HAP-1 (cell line): ENCODE data around the gene STARD8.
"Not testable (repeated sequence)": the region's sequence is repeated elsewhere in the genome, so short reads cannot be mapped to it uniquely, and the experiment has no call there.

Source experiments
- DNase-seq, 2 experiments: peaks; one replicate each; pipeline ENCODE4 v3.0.0-alpha.2; 2016 to 2020; ENCODE audit warnings: low spot score in 2 of 2
- H3K27me3 ChIP-seq: fragments of 250-450 bp; sonication (Bioruptor Pico); 2 replicates; pipeline ENCODE4 v1.5.1; 2020; ENCODE audit warnings: low read depth, mild to moderate bottlenecking, moderate library complexity
- H3K36me3 ChIP-seq: fragments of 250-450 bp; sonication (Bioruptor Pico); replicated peaks from 2 replicates; pipeline ENCODE4 v1.5.1; 2020; ENCODE audit warnings: mild to moderate bottlenecking
- H3K4me1 ChIP-seq: fragments of 250-450 bp; sonication (Bioruptor Pico); 2 replicates; pipeline ENCODE4 v1.5.1; 2020; ENCODE audit warnings: mild to moderate bottlenecking
- H3K4me3 ChIP-seq: fragments of 250-450 bp; sonication (Bioruptor Pico); 2 replicates; pipeline ENCODE4 v1.5.1; 2020; ENCODE audit warnings: mild to moderate bottlenecking, moderate library complexity
- H3K9me3 ChIP-seq: fragments of 250-450 bp; sonication (Bioruptor Pico); 2 replicates; pipeline ENCODE4 v1.5.1; 2020; ENCODE audit warnings: mild to moderate bottlenecking, moderate library complexity
- in situ Hi-C: fragments of 300-500 bp; cut with MboI; formaldehyde crosslinking; loops from 3 replicates; pipeline ENCODE4 v1.14.3; 2020; ENCODE audit warnings: low sequenced_read_pairs, inconsistent platforms, mixed read lengths

Gene STARD8

GRCh38 chrX:68741864-68742263, 94.4 kb downstream of the STARD8 start:
- H3K36me3 ChIP-seq, H3K4me3 ChIP-seq, DNase-seq, H3K27me3 ChIP-seq, H3K9me3 ChIP-seq, H3K4me1 ChIP-seq, in situ Hi-C loops: not testable (repeated sequence)

GRCh38 chrX:68743754-68744153, 96.3 kb downstream of the STARD8 start:
- no peaks in the 10 kb centered on the region for H3K27me3 ChIP-seq
- in situ Hi-C loops: no loop called here
- H3K36me3 ChIP-seq: no peaks in the 10 kb centered on the region
- no peak for DNase-seq
- H3K9me3 ChIP-seq: no peaks in the 10 kb centered on the region
- no peaks in the 10 kb centered on the region for H3K4me1 ChIP-seq
- no peak overlapping the region for H3K4me3 ChIP-seq

GRCh38 chrX:68746988-68747387, 99.5 kb downstream of the STARD8 start:
- no peaks in the 10 kb centered on the region for H3K4me1 ChIP-seq
- no peak overlapping the region for H3K4me3 ChIP-seq
- DNase-seq: no peak
- in situ Hi-C loops: no loop called here
- no peaks in the 10 kb centered on the region for H3K27me3 ChIP-seq
- no peaks in the 10 kb centered on the region for H3K36me3 ChIP-seq
- H3K9me3 ChIP-seq: no peaks in the 10 kb centered on the region

GRCh38 chrX:68748030-68748429, 100.6 kb downstream of the STARD8 start:
- DNase-seq: no peak
- in situ Hi-C loops: no loop called here
- no peaks in the 10 kb centered on the region for H3K9me3 ChIP-seq
- H3K36me3 ChIP-seq: no peaks in the 10 kb centered on the region
- H3K4me3 ChIP-seq: no peak overlapping the region
- no peaks in the 10 kb centered on the region for H3K4me1 ChIP-seq
- no peaks in the 10 kb centered on the region for H3K27me3 ChIP-seq

GRCh38 chrX:68749426-68749825, 102.0 kb downstream of the STARD8 start:
- H3K9me3 ChIP-seq: no peaks in the 10 kb centered on the region
- H3K27me3 ChIP-seq: no peaks in the 10 kb centered on the region
- no peaks in the 10 kb centered on the region for H3K4me1 ChIP-seq
- in situ Hi-C loops: no loop called here
- no peak for DNase-seq
- H3K4me3 ChIP-seq: no peak overlapping the region
- no peaks in the 10 kb centered on the region for H3K36me3 ChIP-seq

- no peak for DNase-seq
- in situ Hi-C loops: no loop called here
- no peaks in the 10 kb centered on the region for H3K4me1 ChIP-seq
- H3K27me3 ChIP-seq: no peaks in the 10 kb centered on the region
- no peaks in the 10 kb centered on the region for H3K36me3 ChIP-seq
- no peaks in the 10 kb centered on the region for H3K9me3 ChIP-seq
- H3K4me3 ChIP-seq: no peak overlapping the region
Observed at GRCh38 chrX:68750316-68750715, 102.8 kb downstream of the STARD8 start.

- no peaks in the 10 kb centered on the region for H3K36me3 ChIP-seq
- H3K9me3 ChIP-seq: no peaks in the 10 kb centered on the region
- no peak overlapping the region for H3K4me3 ChIP-seq
- no peaks in the 10 kb centered on the region for H3K4me1 ChIP-seq
- no peaks in the 10 kb centered on the region for H3K27me3 ChIP-seq
- in situ Hi-C loops: no loop called here
- no peak for DNase-seq
Observed at GRCh38 chrX:68751372-68751771, 103.9 kb downstream of the STARD8 start.

- H3K4me3 ChIP-seq: no peak overlapping the region
- no peaks in the 10 kb centered on the region for H3K27me3 ChIP-seq
- H3K36me3 ChIP-seq: no peaks in the 10 kb centered on the region
- no peaks in the 10 kb centered on the region for H3K4me1 ChIP-seq
- no peaks in the 10 kb centered on the region for H3K9me3 ChIP-seq
- no peak for DNase-seq
- in situ Hi-C loops: no loop called here
Observed at GRCh38 chrX:68753218-68753617, 105.8 kb downstream of the STARD8 start.

- in situ Hi-C loops: no loop called here
- Histone ChIP-seq H3K9me3 (no peaks in the 10 kb centered on the region), H3K4me3 (no peak overlapping the region), H3K36me3 (no peaks in the 10 kb centered on the region), H3K27me3 (no peaks in the 10 kb centered on the region), H3K4me1 (no peaks in the 10 kb centered on the region)
- no peak for DNase-seq
Observed at GRCh38 chrX:68754406-68754805, 106.9 kb downstream of the STARD8 start.

GRCh38 chrX:68755616-68756125, 108.2 kb downstream of the STARD8 start:
- in situ Hi-C loops: no loop called here

GRCh38 chrX:68757331-68757730, 109.9 kb downstream of the STARD8 start:
- in situ Hi-C loops: no loop called here
- Histone ChIP-seq H3K36me3 (no peaks in the 10 kb centered on the region), H3K4me3 (no peak overlapping the region), H3K9me3 (no peaks in the 10 kb centered on the region), H3K4me1 (no peaks in the 10 kb centered on the region), H3K27me3 (no peaks in the 10 kb centered on the region)
- no peak for DNase-seq

More at GRCh38 chrX:68755616-68756125, 108.2 kb downstream of the STARD8 start:
- Histone ChIP-seq H3K36me3 (no peaks in the 10 kb centered on the region), H3K27me3 (no peaks in the 10 kb centered on the region), H3K4me3 (no peak overlapping the region), H3K9me3 (no peaks in the 10 kb centered on the region), H3K4me1 (no peaks in the 10 kb centered on the region)
- no peak for DNase-seq

- in situ Hi-C loops: no loop called here
- Histone ChIP-seq H3K27me3 (no peaks in the 10 kb centered on the region), H3K9me3 (no peaks in the 10 kb centered on the region), H3K4me1 (no peaks in the 10 kb centered on the region), H3K4me3 (no peak overlapping the region), H3K36me3 (no peaks in the 10 kb centered on the region)
- no peak for DNase-seq
Observed at GRCh38 chrX:68757731-68758130, 110.3 kb downstream of the STARD8 start.

- no peaks in the 10 kb centered on the region for H3K27me3 ChIP-seq
- H3K36me3 ChIP-seq: no peaks in the 10 kb centered on the region
- in situ Hi-C loops: no loop called here
- DNase-seq: no peak
- no peak overlapping the region for H3K4me3 ChIP-seq
- no peaks in the 10 kb centered on the region for H3K9me3 ChIP-seq
- H3K4me1 ChIP-seq: no peaks in the 10 kb centered on the region
Observed at GRCh38 chrX:68758671-68759070, 111.2 kb downstream of the STARD8 start.

GRCh38 chrX:68761086-68761485, 113.6 kb downstream of the STARD8 start:
- H3K9me3 ChIP-seq: no peaks in the 10 kb centered on the region
- no peaks in the 10 kb centered on the region for H3K27me3 ChIP-seq
- no peak overlapping the region for H3K4me3 ChIP-seq
- no peaks in the 10 kb centered on the region for H3K36me3 ChIP-seq
- no peaks in the 10 kb centered on the region for H3K4me1 ChIP-seq
- in situ Hi-C loops: no loop called here
- no peak for DNase-seq

GRCh38 chrX:68762766-68763165, 115.3 kb downstream of the STARD8 start:
- DNase-seq: no peak
- H3K4me3 ChIP-seq: no peak overlapping the region
- in situ Hi-C loops: no loop called here
- no peaks in the 10 kb centered on the region for H3K4me1 ChIP-seq
- H3K27me3 ChIP-seq: no peaks in the 10 kb centered on the region
- H3K36me3 ChIP-seq: no peaks in the 10 kb centered on the region
- no peaks in the 10 kb centered on the region for H3K9me3 ChIP-seq
